Stimulated activated CD8-positive, alpha-beta memory T cell treated with anti-CD3 and anti-CD28 coated beads, Interleukin-15, amount 100 ng/mL, for 48 hours (primary cell): ENCODE results near the gene GCNT2.
"Not testable (repeated sequence)": the region's sequence is repeated elsewhere in the genome, so short reads cannot be mapped to it uniquely, and the experiment has no call there.

Experiments used
- DNase-seq, 2 donors: peaks; one replicate each; pipeline ENCODE4 v3.0.0-alpha.2; 2020; ENCODE audit warnings: low read depth in 2 of 2

GCNT2 gene

DNA sequence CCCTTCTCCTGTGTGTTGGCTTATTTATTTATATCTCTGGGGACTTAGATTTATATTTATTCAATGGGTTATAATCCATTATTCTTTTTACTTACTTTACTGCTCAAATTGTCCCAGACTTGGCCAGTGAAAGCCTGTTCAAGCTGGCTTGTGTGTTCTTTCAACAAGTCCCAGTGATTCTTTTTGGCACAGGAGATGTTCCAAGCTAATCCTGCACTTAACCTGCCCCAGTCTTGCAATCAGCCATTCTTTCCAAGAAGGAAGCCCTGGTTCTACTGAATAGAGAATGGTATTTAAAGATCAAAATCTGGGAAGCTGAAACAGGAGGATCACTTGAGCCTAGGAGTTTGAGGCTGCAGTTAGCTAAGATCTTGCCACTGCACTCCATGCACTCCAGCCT, 26.7 kb downstream of the GCNT2 start:
- no peak for DNase-seq

GRCh38 chr6:10550764-10551163, 29.6 kb downstream of the GCNT2 start:
- no peak for DNase-seq

GRCh38 chr6:10552270-10552810, 31.2 kb downstream of the GCNT2 start:
- no peak for DNase-seq

GRCh38 chr6:10553871-10554270, 32.7 kb downstream of the GCNT2 start:
- no peak for DNase-seq

DNA sequence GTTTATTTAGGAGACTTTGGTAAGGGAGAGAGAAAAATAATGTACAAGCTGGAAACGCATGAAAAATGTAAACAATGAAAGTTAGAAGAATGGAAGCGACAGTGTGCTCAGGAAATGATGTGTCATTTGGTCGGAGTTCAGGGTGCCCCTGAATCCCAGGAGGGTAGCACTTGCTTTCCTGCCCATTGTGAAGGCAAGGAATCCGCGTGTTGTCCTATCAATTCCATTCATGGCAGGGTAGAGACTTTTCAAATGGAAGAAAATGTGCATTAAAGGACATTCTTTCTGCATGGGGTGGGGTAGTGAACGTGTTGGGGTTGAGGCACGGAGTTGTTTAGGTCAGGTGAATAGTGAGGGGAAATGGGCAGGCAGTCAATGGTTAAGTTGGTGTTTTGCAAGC, 33.7 kb downstream of the GCNT2 start:
- DNase-seq: no peak

DNA sequence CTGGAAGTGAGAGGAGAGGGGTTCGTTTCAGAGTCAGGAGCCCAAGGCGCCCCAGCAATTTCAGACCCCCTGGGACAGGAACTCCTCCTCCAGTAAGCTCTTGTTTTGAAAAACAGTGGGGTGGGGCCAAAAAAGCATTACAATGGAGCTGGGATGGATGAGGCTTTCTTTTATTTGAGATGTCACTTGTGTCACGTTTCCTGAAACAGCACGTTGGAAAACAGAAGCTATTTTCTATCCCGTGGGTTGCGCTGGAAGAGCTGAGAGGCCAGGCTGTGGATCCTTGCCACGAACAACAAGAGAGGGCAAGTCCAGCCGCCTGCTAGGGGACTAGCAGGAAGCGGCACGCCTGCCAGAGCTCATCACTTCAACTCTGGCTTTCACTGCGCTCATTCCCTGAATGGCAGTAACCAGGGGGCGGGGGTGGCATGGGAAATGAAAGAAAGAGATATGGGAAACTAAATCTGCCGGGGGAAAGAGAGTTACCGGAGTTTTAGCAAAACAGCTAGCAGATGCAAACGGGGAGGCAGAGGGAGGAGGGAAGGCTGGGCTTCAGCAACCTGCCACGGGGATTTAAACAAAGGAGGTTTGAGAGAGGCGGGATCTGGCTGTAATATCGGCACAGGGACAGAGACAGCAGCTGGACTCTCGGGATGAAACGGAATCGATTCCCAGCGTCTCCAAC, 34.6 kb downstream of the GCNT2 start:
- no peak for DNase-seq

- no peak for DNase-seq
These were observed 35.4 kb downstream of the GCNT2 start for GRCh38 chr6:10556589-10556988.

DNA sequence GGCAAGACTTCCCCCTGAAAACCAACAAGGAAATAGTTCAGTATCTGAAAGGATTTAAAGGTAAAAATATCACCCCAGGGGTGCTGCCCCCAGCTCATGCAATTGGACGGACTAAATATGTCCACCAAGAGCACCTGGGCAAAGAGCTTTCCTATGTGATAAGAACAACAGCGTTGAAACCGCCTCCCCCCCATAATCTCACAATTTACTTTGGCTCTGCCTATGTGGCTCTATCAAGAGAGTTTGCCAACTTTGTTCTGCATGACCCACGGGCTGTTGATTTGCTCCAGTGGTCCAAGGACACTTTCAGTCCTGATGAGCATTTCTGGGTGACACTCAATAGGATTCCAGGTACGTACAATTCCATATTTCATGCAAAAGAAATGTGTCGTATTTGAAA, 35.8 kb downstream of the GCNT2 start:
- no peak for DNase-seq

DNA sequence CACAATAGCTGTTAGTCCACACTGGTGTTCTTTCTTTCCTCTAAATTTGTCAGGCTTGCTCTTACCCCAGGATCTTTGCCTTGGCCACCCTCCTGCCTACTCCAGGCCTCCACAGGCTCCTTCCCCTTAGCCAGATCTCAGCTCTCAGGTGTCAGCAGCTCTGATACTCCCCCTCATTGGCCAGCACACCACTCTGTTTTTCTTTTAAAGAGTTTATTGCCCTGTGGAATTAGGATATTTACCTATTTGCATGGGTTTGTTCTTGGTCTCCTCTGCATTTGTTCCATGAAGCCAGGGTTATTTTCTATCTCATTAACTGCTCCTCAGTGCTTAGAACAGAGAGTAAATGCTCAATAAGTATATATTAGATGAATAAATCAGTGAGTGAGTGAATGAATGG, 36.8 kb downstream of the GCNT2 start:
- no peak for DNase-seq

GRCh38 chr6:10558565-10558964, 37.4 kb downstream of the GCNT2 start:
- DNase-seq: no peak

DNA sequence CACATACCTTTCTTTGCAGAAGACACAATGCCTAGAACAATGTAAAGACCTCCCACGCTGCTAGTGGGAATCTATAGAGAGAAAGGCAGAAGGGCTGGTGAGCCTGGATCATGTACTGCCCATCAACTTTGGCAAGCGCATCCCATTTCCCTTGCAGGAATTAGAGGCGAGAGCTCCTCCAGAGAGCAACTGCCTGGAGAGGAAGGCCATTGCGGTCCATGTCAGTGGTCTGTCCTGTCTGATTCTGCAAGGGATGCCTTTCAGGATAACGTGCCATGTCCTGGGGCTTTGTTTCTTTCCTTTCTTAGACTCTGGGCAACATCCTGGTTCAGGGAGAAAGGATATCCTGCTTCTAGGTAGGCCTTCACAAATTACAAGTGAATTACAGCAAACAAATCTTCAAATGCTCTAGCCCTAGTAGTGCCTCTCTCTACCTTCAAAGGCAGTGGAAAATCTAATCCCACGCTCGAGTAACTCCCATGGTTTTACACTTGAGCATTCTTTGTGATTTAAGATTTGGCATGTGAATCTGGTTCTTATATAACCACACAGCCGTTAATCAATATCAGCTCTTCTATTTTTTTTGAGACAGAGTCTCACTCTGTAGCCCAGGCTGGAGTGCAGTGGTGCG, 38.5 kb downstream of the GCNT2 start:
- DNase-seq: no peak

DNA sequence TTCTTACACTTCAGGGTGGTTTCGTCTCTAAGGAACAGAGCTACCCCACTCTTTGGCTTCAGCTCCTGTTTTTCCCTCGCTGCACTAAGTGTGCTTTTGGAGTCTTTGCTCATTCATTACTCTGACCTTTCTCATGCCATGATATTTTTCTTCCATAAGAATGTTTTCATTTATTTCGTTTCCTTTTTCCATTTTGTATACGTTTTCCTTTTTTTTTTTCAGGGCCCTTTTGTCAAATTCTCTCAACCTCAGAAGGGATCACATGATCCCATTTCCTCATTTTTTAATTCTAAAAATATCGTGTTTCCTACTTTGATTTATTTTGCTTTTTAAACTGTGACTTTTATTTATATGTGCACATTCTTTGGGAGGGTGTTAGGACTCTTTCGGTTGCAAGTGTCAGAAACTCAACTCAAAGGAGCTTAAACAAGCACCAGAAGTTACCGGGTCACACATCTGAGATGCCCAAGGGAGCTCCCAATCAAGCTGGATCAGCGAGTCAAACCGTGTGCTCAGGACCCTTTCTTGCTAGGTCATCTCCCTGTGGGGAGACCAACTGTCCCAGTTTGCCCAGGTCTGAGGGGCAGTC, 40.6 kb downstream of the GCNT2 start:
- no peak for DNase-seq

GRCh38 chr6:10564975-10565673, 44.0 kb downstream of the GCNT2 start:
- no peak for DNase-seq

- DNase-seq: no peak
These were observed 44.8 kb downstream of the GCNT2 start for GRCh38 chr6:10565913-10566312.

DNA sequence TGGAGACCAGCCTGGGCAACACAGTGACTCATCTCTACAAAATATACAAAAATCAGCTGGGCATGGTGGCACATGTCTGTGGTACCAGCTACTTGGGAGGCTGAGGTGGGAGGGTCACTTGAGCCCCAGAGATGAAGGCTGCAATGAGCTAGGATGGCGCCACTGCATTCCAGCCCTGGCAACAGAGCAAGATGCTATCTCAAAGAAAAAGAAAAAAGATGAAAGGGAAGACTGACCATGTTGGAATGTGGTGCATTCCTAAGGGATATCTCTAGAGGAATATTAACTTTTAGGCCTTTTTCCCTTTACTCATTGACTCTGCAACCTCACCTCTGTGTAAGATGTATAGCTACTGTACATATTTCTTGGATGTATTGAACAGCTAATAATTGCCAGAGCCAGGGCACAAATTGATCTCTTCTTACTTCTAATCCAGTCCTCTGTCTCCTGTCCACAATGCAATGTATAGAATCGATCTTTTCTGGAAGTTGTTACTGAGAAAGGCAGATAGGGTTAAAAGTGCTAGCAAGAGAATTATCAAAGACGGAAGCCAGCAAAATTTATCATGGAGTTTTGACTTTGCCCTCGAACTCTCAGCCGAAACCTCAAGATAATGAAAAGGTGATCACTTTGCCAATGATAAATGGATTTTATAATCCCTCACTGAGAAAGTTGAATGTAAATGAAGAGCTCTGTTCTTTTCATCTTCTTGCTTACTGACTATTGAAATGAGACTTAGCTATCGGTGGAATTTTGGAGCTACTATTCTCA, 46.3 kb downstream of the GCNT2 start:
- DNase-seq: no peak

DNA sequence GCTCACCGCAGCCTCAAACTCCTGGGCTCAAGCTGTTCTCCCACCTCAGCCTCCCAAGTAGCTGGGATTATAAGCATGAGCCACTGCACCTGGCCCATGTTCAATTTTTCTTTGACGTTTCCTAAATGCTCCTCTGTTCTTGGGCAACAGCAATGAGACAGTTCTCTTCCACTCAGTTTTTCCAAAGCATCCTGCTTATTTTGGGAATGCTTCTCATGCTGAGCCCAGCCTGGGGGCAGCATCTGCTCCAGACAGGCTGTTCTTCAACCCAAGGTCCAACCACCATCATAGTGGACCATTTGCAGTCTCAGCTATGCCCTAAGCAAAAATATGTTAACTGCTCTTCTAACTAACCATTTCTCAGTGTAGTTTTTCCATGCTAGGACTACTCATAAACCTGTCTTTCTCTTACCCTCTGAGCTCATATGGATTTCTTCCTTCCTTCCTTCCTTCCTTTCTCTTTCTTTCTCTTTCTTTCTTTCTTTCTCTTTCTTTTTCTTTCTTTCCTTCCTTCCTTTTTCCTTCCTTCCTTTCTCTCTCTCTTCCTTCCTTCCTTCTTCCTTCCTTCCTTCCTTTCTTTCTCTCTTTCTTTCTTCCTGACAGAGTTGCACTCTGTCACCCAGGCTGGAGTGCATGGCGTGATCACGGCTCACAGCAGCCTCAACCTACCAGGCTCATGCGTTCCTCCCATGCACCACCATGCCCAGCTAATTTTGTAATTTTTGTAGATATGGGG, 48.4 kb downstream of the GCNT2 start:
- no peak for DNase-seq

- not testable (repeated sequence) for DNase-seq
These were observed 54.4 kb downstream of the GCNT2 start for GRCh38 chr6:10575519-10575918.

GRCh38 chr6:10576226-10576625, 55.1 kb downstream of the GCNT2 start:
- no peak for DNase-seq

DNA sequence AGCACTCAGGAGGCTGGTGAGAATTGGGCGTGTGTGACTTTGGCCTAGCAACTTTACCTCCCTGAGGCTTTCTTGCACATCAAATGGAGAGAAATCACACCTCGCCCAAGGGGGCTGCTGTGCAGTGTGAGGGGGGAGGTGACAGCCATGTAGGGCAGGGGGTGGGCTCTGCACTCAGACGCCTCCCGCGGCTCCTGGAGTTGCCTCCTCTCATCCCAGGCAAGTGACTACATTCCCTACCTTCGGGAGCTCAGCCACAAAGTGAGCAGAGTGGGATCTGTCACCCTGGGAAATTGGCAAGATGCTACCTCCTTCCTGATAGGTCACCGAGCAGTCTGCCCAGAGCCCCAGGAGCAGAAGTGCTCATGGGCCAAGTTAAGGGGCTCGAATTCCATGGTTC, 56.0 kb downstream of the GCNT2 start:
- DNase-seq: no peak

DNA sequence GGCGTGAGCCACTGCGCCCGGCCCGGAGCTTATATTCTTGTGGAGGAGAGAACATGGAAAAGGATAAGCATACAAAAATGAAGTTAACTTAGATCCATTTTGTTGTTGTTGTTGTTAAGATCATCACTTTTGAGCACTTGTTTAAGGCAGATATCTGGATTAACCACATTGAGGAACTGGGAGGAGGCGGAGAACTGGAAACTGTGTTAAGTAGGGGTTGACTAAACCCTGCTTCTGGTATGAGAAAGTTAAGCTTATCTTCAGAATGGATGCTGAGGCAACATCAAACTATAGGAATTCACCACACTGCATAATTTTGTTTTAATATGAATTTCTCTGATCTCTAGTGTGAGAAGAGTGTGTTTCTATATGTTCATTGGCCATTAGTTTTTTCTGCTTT, 57.6 kb downstream of the GCNT2 start:
- no peak for DNase-seq

DNA sequence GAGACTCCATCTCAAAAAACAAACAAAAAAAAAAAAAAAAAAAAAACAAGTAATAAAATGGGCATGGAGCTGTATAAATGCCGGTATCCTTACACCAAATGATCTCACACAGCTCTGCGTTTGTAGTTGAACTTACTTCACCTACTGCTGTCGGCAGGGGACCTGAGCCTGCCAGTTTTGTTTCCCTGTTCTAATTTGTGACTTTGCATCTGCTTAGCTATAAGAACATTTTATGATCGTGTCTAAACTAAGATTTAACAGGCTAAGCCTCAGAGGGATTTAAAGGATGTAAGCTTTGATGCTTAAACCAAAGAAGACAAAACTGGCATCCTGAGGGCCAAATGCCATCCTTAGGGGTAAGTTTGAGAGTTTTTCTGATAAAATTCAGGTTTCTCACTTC, 58.7 kb downstream of the GCNT2 start:
- no peak for DNase-seq
